ENCODE measurements around the gene TOR1AIP2.

Gene TOR1AIP2

DNA sequence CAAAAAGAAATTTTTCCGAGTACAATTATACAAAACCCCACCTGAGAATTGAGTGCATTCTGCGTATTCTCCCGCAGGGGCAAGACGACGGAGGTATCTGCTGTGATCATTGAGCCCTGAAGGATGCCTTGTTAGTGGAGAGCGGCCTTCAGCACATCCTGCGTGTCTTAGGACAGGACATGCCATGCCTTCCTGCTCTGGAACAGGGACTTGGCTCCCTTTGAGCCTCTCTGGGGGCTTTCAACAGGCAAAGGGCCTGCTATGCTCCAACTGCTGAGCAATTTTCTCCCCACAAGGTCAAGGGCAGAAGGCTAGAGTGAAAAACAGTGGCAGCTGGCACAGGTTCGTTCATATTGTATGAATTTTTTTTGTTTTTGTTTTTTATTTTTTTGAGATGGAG lies 52.4 kb downstream of the TOR1AIP2 start:
- no peak for DNase-seq

DNA sequence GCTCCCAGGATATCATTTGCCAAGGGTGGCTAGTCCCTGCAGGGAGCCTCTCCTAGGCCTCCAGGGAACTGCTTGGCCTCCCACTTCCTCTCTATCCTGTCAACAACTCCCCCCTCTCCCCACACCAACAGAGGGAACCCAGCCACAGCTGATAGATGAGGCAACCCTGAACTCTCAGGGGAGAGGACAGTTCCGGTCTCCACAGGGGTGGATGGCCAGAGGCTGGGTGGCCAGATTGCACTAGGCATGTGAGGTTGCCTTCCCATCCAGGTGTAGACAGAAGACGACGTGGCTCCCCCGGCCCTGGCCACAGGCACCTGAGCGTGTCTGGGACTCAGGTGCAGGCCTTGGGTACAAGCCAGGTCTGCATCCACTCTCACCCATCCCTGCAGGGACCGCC lies 53.3 kb downstream of the TOR1AIP2 start:
- no peak for DNase-seq

DNA sequence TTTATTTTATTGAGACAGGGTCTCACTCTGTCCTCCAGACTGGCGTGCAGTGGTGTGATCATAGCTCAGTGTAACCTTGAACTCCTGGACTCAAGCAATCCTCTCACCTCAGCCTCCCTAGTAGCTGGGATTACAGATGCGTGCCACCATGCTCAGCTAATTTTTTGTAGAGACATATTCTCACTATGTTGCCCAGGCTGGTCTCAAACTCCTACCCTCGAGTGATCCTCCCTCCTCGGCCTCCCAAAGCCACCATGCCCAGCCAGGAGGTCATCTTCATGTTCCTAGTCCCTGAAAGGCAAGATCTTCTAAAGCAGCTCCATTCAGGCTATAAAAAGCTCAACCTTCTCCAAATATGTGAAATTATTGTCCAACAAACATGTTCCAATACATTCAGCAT lies 53.9 kb downstream of the TOR1AIP2 start:
- no peak for DNase-seq

DNA sequence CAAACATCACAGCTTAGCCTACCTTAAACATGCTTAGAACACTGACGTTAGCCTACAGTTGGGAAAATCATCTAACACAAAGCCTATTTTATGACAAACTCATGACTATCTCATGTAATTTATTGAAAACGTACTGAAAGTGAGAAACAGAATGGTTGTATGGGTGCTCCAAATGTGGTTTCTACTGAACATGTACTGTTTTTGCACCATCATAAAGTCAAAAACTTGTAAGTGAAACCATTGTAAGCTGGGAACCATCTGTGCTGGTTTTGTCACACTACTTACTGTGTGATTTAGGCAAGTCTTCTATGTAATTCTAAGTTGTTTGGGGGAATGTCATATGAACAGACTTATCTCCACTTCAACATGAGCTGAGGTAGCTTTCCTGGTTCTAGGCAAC lies 55.5 kb downstream of the TOR1AIP2 start:
- DNase-seq = no peak

DNA sequence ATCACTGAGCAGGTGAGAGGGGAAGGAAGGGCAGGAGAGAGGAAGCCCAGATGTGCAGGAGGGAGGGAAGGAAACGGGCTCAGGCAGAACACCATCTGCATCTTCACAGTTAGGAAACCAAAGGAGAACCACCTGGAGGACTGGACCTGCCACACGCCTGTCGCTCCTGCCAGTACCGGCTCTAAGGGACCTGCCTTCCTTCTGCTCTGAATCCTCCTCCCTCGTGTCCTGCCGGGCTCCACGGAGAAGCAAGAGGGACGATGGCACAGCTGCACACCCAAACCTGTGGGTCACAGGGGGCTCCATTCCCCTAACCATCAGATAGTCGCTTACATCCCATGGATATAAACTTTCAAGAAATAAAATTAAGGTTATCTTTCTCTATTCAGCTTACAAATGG lies 56.1 kb downstream of the TOR1AIP2 start:
- no peak for DNase-seq

DNA sequence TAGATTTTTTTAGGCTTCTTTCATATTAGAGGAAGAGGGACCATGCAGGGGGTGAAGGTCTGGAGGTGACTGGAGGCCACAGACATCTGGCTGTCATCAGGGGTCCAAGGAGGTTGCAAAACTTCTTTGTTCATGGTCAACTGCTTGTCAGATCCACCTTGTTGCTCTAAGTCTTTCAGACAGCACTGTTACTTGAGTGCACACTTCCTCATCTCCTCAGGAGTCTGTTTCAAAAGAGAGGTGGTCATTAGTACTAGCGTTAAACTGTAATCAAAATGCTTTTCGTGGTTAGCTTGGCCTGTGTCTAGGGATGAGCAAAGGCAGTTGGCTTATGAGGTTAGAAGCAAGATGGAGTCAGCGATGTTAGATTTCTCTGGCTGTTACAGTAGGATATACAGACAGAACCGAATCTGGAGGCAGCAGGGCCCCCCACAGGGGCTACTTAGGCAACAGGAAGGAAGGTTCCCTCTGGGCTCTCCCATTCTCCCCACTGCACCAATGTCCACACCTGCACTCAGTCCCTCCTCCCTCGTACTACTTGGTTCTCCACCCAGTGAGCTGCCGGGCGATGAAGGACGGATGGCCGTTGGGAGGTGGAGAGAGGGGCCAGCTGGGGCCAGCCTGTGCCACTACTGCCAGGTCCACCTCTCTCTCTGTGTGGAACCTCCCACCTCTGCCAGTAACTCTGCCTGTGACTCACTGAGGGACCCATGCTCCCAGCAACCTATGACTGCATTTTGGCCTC lies 57.2 kb downstream of the TOR1AIP2 start:
- no peak for DNase-seq

DNA sequence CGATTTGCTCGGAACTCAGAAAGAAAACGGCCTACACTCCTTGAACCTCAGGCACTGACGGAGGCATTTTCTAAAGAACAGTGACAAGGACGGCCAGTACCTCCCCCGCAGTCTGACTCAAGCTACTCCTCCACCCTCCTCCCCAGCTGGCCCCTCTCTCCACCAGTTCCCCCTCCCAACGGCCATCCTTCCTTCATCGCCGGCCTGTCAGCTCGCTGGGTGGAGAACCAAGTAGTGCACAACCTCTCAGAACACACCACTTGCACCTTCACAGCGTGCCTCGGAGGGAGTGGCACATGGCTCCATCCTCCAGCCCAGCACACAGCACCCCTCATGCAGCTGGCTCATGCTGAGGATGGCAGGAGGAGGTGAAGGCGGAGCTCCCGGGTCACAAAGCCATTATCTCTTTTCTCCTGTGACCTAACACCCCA lies 58.8 kb downstream of the TOR1AIP2 start:
- DNase-seq = no peak

DNA sequence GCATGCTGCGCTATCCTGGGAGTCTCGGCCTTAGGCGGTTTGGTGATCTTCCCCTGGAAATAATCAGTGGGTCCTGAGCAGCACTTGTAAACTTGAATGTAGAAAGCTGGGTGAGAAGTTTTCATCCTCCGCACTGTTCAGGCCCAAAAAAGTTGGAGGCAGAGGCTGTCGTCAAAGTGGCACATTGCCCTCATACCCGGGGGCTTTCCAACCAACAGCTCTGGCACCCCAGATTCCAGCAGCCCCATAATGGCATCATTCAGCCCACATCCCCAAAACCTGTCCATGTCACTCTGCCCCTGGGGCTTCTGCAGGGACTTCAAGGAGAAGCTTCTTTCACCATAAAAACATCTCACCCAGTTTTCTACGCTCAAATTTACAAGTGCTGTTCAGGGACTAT lies 59.3 kb downstream of the TOR1AIP2 start:
- no peak for DNase-seq

DNA sequence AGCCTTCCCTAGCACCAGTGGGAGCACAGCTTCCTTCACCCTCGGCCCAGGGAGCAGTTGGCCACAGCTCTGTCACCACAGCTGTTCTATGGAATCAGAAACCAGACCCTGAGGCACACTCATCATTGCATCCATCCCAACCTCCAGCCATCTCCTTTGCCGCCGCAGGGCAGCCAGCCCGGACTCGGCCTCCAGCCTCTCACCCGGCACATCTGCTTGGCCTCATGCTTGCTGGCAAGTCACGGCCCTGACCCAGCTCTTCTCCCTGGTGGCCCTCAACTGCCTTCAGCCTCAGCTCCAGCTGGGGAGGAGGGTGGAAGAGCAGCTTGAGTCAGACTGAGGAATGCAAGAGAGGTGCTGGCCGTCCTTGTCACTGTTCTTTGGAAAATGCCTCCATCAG lies 59.8 kb downstream of the TOR1AIP2 start:
- DNase-seq = no peak

DNA sequence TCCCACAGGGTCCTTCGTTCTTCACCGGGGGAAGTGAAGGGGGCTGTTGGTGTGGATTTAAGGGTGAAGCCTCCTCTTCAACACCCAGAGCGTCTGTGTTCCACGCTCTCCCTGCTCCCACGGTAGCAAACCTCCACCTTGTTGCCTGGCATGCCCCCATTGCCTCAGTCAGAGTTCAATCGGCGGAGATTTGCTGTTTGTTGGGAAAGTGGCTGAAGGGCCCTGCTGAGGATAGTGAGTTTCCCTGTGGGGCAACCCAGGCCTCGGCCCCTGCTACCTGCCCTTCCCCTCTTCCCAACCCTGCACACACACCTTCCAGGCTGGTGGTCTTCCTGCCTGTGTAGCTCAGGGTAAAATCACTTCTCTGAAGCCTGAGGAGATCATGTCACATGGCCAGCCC lies 60.5 kb downstream of the TOR1AIP2 start:
- DNase-seq = no peak

DNA sequence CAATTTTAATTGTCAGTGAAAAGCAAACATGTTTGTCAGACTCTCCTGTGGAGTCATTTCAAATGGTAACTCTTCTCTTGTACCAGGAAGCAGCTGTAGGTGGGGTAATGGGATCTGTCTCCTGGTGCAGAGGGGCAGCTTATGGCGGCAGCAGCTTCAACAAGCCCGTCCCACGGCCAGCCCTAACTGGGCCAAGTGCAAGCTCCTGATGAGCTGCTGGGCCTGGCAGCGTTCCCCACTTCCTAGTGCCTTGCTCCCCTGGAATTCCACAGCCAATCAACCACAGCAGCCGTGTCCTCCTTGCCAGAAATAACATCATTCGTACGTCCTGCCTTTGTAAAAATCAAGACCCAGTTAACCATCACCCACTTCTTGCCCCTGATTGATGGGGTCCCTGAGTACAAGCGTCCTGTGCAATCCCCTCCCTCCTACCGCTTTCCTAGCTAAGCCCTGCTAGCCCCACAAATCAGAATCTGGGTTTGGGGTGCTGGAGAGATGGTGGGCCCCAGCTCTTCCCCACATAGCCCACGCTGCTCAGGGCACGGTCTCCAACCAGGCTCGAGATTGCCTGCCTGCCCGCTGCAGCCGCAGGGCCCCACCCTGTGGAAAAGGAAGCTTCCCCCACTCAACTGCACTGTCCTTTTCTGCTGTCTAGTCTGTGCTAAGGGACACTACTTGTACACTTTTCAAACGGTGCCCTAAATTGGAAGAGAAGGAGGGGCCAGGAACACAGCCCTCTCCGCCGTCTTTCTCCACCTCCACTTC lies 61.2 kb downstream of the TOR1AIP2 start:
- no peak for DNase-seq

DNA sequence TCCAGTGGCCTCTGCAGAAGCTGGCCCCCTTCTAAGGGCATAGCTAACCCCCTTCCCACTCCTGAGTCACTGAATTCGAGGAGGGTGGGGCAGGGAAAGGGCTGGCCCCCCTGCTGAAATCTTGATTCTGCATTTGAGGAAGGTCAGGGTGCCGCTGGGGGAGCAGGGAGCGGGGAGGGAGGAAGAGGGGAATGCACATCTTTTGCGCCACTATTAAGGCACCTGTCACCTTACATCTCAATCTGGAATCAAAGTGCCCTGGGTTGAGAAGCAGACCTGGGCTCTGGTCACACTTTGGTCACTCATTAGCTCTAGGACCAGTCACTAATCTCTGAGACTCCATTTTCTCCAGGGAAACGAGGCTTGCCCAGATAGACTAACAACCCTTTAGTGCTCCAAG lies 62.0 kb downstream of the TOR1AIP2 start:
- no peak for DNase-seq

DNA sequence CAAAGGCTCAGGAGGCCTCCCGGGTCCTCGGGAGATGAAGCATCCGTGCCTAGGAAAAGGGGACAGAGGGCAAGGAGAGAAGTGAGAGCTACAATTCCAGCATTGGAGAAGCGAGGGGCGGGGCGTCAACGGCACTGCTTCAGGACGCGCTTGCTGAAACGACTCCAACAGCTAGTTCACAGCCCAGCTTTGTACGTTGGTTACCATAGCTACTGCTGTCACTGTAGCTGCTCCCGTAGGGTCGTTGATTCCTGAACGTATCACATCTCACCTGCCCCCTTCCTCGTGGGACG lies 63.1 kb downstream of the TOR1AIP2 start:
- DNase-seq = no peak

DNA sequence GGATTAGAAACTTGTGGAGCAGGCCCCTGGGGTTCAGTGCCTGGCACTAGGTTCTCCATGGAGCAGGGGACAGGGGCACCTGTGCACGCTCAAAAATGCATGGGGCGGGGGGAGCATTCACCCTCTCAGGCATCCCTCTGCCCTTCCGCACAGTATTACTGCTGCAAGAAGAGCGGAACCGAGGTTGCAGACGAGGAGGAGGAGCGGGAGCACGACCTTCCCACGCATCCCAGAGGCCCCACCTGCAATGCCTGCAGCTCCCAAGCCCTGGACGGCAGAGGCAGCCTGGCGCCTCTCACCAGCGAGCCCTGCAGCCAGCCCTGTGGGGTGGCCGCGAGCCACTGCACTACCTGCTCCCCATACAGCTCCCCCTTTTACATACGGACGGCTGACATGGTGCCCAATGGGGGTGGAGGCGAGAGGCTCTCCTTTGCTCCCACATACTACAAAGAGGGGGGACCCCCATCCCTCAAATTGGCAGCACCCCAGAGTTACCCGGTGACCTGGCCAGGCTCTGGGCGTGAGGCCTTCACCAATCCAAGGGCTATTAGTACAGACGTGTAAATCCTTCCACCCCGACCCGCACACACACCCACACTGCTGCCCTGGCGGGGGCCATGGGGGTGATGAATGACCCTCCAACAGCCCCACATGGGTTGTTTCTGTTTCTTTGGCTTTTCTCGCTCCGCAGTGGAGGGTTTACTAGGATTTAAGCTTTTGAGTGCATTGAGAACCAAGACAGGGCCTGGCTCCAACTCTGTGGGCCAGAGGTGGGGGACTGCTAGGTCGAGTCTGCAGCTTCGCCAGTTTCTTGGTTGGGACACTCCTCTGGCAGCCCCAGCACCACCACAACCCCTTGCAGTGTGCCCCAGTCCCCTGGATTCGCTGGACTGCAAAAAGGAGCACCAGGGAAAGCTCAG lies 63.7 kb downstream of the TOR1AIP2 start:
- DNase-seq = no peak

DNA sequence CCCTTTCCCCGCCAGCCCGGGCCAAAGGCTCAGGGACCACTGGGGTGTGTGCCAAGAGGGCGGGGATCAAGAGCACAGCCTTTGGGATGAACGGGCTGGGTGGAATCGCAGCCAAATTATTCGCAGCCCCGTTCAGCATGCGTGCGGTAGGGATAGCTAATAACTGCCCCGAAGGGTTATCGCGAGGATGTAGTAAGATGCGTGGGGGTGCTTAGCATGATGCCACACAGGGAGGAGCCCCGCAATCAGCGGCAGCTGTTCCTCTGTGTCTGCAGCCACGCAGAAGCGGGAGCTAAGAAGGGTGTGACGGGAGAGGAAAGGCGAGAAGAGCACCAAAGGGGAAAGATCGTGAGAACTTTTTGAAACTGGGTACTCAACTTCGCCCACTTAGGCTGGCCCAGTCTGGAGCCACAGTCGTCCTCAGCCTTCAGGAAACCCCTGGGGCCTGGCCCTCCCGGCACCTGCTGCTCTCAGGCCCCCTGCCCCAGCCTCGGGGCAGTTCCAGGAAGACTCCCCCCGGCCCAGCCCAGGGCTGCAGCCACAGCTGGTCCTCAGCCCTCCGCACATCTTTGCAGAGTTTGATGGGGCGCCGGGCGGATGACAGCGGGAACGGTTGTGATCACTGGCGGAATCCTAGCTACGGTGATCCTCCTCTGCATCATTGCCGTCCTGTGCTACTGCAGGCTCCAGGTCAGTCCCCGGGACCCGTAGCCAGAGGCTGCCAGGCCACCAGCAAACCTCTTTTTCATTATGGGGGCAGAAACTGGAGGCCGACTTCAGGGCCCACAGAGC lies 64.9 kb downstream of the TOR1AIP2 start:
- no peak for DNase-seq

DNA sequence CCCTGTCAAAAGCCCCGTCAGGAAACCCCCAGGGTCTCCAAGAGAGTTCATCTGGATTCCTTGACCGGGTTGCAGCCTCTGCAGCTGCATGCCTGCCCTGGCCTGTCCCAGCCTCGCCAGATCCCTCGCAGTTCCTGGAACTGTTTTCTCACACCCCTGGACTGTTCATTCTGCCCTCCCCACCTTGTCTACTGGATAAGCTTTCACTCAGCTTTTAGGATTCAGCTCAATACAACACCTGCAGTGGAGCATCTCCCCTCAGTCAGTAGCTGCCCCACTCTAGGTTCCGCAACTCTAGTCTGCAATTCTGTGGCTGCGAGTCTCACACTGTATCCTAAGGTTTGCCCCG lies 67.3 kb downstream of the TOR1AIP2 start:
- DNase-seq = no peak

DNA sequence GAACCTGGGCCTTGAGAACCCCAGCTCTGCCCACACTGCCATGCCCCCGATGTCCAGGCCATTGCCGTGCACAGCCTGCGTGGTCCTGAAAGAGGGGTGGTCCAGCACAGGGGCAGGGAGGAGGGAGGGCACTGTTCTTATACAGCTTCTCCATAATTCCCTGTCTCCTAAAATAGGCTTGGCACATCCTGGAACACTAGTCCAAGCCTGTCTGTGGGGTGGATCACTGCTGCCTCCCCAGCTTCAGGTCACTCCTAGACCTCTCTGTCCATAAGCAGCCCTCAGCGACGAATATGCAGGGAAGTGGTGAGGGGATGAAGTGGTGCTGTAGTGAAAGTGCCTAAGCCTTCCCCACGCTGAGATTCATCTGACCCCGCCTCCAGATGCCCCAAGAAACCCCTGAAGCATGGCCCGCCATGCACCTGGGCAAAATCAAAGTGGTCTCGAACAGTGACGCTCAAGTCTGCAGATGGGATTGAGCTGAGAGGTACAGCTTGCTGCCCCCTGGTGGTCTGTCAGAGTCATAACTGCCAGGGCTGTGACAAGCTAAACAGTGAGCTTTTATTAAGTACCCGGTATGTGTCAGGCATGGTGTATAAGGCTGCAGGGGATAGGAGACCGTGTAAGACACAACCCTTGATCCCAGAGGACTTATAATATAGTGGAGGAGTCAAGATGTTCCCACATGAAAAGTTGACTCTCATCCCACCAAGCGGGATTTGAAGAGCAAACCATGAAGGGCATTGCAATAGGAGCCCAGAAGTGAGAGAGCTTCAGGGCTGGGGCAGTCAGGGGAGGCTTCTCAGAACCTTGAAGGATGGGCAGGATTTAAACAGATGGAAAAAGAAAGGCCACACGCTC lies 67.9 kb downstream of the TOR1AIP2 start:
- peak; percentile 79 for DNase-seq

DNA sequence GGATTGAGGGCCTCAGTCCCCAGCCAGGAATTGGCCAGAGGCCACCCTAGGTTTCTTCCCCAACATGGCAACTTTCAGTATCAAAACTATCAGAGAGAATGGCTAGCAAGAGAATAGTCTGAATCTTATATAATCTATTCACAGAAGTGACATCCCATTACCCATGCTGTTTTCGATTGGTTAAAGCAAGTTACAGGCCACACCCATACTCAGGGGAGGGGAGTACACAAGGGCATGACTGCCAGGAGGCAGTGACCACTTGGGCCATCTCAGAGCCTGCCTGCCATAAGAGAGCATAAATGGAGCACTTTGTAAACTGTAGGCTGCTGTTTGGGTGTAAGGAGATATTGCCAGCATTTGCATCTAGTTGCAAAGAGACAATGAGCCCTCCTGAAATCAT lies 69.1 kb downstream of the TOR1AIP2 start:
- DNase-seq = no peak

DNA sequence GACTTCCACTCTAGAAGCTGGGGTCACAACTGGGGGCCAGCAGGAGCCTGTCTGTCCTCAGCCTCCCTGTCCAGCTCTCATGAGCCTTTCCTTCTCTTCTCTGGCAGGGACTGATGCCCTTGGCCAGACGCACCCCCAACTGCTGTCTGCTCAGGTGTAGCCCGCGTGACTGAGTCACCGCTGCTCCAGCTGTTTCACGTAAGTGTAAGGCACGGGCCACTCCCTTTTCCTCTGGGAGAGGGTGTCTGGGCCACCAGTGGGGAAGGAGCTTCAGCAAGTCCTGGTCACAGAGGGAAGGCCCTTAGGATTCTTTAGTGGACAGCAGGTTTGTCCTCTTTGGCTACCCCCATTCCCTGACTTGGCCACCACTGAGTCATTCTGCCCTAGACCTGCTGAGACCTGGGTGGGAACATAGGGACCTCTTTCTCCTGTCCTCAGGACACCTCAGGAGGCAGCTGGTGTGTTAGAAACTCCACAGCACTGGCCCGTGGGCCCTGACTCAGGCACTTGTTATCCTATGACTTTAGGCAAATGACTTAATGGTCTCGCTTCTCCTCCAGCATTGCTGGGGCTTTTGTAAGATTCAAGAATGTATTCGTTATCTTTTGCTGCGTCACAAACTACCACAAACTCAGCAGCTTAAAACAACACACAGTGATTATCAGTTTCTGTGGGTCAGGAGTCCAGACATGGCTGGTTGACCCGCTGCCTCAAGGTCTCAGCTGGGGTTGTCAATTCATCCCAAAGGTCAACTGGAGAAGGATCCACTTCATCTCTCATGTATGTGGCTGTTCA lies 69.7 kb downstream of the TOR1AIP2 start:
- no peak for DNase-seq

DNA sequence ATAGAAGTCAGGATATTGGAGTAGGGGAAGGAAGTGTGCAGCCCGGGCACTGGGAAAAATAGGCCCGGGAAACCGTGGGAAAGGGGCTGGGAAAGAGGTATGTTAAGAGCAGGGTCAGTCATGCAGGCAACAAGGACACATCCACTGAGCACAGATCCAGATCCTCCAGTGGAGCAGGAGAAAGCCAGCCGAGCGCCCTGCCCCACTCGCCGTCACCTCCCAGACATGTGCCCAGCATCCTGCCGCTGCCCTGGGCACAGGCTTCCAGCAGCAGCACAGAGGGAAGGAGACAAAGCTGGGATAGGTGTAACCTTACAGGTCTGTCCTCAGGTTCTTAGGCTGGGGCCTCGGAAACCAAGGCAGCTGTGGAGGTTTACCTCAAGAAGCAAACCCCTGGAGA lies 70.3 kb downstream of the TOR1AIP2 start:
- no peak for DNase-seq

DNA sequence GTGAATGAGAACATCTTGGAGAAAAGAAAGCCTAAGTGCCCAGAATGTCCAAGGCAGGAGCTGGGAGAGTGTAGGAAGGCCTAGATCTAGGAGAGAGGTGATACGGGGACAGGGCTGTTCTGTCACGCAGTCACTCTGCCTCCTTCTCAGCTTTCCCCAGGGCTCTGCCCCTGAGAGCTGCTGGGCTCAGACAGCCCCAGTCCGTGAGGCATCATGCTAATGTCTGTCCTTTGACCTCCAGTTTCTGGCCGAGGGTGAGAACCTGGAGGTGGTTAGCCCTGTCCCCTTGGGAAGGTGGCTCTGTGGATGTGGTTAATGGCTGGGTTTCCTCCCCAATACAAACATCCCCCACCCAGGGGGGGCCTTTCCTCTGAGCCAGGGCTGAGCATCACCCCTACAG lies 71.3 kb downstream of the TOR1AIP2 start:
- DNase-seq = no peak
